GM19468 (cell line): ENCODE data around the gene C4orf50.

Experiments used
- ATAC-seq: cut with Tn5 transposase; IDR thresholded peaks from one replicate; pipeline ENCODE4 v1.9.1; 2021; ENCODE audit warnings: mild to moderate bottlenecking, moderate library complexity, moderate number of reproducible peaks; ENCODE audit not compliant: unreplicated experiment; ENCODE audit errors: extremely low read depth

Gene C4orf50

DNA sequence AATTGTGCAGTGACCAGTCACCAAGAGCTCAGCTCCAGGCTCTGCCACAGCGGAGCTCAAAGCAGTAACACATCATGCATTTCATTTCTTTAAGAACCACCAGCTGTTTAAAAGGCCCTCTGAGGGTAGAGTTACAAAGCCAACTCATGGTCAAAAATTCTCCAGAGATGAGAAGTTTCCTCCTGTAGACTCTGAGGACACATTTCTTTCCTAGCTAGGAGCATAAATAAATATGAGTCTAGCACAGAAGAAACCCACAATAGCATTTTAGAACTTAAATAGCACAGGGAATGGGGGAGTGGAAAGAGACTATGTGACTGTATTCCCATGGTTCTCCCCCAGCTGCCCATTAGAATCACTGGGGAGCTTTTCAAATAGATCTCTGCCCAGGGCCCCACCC, 118.8 kb downstream of the C4orf50 start:
- no peak for ATAC-seq

DNA sequence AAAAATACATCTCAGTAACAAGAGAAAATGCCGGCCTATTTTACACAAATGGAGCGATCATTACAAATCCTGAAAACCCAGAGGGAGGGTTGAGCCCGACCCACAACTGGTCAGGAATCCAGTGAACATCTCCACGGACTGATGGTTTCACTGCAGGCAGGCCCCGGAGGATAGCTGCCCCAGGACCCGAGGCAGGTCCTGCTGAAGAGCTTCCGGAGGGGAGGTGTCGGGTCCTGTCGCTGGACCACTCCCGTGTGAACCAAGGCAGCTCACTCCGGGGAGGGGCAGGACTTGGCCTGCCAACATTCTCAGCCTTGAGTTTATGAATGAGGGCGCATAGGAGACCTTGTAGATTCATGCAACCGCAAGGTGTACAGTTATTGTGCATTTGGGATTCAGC, 120.6 kb downstream of the C4orf50 start:
- no peak for ATAC-seq

DNA sequence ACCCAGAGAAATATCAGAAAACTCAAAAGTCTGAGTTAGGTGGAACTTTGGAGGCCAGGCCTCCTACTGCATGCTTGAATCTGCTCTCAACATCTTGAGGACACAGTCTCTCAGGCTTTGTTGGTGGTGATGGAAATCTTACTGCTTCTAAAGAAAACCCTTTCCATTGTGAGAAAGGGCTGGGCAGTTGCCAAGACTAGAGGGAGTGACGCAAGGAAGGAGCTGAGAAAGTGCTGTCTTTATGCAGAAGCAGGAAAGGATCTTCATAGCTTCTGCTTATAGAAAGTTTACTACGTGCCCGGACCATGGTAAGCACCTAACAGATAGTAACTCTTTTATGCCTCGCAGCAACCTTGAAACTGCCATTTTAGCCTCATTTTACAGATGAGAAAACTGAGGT, 122.9 kb downstream of the C4orf50 start:
- no peak for ATAC-seq

DNA sequence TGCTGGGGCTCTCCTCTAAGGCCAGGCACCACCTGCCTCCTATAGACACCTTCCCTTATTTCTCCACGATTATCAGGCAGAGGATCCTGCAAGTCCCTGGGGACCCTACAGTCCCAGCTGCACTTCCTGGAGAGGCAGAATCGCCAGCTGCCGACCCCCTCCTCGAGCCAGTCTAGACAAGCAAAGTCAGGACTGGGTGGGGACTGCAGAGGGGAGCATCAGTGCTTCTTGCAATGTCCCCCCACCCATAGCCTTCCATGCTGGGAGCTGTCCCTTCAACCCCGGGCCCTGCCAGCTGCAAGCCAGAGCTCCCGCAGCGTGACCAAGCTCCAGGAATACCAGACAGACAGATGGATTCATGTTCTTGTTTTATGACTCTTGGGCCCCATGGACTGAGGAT, 124.0 kb downstream of the C4orf50 start:
- no peak for ATAC-seq

DNA sequence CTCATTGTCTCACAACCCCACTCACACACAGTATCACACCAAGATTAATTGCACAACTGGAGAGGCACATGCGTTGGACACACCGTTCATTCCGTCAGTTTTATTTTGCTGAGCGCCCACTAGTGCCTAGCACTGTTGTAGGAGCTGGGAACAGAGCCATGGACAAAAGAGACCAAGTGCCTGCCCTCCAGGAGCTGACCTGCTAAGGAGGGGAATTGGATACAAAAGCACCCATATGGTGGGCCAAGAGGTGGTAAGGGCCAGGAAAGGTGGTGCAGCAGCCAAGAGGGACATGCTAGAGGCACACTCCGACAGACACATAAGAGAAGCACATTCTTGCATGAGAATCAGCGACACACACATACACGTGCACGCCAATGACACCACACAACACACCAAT, 124.6 kb downstream of the C4orf50 start:
- ATAC-seq, result no peak

DNA sequence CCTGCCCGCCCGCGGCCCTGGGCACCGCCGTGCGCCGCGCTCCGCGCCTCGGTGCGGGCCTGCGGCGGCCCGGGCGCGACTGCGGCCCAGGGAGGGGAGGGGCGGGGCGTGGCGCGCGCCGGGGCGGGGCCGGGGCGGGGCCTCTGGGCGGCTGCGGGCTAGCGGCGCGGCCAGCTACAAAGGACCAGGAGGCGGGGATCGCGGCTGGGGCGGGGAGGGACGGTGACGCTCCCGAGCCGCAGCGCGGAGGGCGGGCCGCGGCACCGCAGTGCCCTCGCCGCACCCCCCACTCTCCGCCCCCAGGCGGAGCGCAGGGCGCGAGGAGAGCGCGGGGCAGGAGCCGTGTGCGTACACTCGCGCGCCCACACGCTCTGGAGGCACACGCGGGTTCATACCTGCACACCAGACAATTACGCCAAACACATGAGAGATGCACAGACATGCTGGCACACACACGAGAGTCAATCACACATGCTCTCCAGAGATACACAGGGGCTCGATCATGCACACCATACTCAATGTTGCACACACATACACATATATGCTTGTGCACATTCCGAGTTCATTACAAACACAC, 125.1 kb downstream of the C4orf50 start, which contains the start of gene CRMP1:
TSS of gene CRMP1 (minus strand) at position 83 of the 577 bp plus-strand sequence. CDS start 117 bp downstream, outside the sequence.
- ATAC-seq, result no peak

DNA sequence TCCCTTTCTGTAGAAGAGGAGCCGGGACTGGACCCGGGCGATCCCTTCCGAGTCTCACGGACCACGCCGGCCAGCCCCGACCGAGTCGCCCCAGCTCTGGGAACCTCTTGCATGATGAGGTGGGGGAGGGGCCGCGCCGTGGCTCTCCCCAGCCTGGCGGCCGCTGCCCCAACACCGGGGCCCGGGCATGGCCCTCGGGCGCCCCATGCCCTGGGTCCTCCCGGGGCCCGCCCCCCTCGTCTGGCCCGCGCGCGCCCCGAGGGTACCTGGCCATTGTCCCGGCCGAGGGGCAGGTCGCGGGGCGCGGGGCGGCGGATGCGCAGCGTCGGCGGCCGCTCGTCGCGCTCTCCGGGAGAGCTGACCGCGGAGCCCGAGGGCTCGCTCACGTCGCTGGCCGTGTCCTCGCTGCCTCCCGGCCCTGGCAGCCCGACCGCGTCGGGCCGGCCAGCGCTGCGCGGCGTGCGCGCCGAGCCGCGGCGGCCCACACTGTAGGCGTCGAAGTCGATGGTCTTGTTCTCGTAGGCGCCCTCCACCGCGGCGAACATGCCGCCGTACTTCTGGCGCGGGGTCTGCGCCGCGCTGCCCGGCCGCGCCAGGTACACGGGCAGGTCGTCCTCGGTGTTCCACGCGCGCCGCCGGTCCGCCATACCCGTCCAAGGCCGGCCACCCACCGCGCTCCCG, 125.8 kb downstream of the C4orf50 start:
- no peak for ATAC-seq

DNA sequence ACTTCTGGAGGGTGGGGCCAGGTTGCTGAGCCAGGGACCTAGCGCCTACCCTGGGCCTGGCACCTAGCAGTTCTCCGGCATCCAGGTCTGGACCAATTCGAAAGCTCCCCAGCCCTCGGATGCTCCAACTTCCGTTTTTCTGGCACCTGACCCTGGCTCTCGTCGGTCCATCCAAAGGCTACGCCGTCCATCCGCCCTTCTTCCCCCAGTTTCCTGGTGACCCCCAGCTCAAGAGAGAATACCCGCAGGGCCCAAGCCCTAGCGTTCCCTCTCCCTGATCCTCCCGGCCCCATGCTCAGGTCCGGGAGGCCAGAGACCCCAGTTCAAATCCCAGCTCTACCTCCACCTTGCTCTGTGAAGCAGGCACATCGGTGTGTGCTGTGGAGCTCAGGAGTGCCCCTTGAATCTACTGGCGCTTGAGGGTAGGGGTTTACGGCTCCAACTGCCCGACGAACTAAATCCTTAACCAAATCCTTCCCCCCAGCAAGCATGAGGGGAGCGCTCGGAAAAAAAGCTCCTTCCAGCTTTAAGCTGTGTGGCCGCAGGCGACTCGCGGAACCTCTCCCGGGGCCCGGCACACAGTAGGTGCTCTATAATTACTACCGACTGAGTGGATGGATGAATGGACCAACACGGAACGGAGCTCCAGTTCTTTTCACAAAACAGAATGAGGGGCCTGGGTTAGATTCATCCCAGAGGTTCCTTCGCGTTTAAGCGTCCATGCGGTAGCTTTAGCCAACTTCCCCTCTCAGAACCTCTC, 126.5 kb downstream of the C4orf50 start:
- no peak for ATAC-seq

DNA sequence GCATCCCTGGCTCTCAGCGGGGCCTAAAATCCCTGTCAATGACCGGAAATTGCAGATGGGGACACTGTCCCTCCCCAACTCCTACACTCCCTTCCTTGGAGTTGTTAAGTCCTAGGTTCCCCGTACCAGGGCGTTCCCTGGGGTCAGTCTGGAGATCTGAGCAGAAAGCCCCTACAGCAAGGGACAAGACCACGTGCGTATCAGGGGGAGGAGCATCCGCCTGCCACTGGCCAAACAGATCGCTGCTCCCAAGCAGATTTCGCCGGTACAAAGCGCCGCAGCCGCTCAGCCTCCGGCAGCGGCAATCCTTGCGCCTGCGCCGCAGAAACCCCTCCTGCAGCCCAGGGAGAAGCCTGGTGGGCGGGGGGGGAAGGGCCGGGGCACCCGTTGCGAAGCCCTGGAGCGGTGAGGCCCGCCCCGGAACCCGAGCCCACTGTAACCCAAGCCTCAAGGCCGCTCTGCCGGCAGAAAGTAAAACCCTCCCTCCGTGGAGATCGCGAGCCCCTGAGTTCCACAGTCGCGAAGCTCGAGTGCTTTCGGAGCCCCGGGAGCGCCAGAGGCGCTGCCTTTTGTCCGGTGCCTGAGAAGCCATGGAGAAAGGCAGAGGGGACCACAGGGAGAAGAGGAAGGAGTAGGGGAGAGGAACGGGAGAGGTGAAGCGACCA, 128.0 kb downstream of the C4orf50 start:
- ATAC-seq, result no peak

DNA sequence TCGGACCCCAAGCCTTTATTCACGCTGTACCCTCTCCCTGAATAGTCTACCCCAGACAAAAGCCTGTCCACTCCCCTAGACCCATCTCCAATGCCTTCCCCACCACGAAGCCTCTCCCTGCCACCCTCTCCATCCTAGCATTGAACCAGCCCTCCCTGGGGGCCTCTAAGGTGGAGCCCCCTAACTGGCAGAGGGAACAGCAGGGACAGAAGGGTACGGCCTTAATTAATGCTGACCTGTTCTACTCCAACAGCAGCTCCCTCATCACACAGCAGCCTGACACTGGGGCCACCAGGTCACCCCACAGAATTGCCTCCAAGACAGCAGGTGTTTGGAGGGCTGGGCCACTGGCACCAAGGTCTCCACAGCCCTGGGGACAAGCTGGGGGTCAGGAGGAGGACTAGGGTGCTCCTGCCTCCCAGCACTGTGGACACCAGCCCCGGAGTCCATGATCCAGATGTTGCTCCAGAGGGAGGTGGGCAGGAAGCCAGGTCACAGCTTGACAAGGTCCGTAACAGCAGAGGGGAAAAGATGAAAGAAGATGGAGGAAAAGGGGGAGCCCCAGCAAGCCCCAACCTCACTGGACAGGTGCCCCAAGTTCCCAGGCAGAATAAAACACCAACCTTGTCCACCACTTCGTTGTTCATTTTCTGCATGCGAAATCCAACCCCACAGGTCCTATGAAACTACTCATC, 129.1 kb downstream of the C4orf50 start:
- no peak for ATAC-seq

DNA sequence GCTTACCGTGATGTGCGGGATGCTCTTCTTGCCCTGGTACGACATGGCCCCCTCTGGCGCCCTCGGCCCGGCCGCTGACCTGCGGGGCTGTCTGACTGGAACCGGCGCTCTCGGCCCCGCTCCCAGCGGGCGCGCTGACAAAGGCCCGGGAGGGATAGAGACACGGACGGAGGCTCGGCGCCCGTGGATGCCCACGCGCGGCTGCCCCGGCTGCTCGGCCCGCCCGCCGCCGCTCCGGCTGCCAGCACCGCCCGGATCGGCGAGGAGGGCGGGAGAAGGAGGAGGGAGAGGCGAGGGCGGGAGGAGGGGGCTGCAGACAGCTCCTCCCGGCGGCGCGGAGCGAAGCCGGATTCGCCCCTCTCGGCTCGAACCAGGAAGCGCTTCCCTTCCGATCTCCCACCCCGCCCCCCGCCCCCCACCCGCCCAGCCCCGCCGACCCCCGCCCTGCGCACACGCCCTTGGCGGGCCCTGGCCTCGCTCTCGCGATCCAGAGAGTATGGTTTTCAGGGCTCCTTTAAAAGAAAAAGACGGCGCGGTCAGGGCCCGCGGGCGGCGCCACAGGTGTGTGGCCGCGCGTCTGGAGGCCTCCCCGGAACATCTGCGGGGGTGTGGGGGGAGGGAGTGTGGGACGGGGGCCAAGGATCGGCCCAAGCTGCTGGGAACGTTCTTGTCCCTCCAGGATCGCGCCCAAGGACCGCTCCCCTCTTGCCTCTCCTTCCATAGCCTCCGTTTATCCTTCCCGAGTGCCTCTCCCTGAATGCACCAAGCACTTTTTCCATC, 129.8 kb downstream of the C4orf50 start:
- ATAC-seq, result no peak

DNA sequence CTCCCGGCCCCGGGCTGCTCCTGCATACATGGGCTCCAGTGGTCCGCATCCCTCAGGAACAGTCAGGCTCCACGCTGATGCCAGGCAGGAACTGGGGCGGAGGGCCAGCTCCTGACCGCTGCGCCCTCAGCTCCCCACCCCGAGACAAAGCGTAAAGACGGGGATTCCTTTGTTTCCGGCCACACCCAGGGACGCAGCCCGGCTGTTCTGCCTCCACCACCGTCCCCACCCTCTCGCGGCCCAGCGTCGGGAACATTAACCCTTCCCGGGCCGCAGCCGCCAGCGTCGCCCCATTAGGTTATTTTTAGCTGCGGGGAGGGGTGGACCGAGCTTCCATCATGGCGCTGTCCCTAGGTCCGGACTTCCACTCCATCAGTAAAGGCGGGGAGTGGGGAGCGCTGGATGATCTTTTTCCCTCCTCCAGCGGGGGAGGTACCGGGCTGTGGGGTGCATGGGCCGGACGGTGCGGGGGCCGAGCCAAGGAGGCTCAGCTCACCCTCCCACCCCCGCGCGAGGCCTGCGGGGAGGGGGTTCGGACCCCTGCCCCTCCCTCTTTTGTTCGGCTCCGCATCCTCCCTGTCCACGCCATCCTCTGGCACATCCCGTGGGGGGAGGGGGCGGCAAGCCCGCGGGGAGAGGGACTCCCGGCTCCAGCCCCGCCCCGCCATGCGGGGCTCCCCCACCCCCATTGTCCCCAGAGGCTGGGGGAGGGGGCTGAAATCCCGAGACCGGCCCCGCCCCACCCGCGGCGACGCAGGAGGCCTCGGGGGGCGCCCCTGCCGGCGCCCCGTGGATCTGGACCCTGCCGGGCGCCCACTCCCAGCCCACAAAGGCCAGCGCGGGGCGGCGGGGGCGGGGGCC, 130.6 kb downstream of the C4orf50 start:
- ATAC-seq, result no peak

DNA sequence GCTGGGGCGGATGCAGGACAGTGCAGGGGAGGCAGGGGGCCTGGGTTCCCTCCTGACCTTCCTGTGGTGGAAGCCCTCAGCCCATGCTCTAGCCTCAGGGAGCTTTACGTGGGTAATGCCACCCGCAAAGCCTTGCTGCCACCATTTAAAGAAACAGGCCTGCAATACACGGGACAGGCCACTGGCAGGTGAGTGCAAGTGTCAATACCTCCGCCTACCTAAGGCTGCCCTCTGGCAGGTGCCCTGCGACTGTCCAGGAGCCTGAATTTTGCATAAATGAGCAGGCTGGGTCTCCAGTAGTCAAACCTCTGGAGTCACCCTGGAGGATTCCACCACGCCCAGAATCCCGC, 131.2 kb downstream of the C4orf50 start:
- ATAC-seq, result no peak

DNA sequence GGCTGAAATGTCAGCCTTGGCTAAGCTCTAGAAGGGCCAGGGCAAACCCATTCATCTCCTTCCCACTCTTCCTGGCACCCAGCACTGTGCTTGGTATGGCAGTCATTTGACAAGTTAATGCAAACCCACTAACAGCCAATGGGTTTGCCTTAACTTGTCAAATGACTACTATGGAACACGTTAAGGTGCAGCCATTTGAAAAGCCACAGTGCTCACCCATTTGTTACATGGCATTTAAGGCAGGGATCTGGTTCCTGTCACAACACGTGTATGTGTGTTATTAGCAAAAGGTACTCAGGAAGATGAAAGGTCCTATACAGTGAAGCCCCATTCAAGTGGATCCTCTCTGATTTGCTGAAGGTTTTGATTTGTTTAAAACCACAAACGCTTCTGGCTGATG, 132.5 kb downstream of the C4orf50 start:
- ATAC-seq, result no peak

DNA sequence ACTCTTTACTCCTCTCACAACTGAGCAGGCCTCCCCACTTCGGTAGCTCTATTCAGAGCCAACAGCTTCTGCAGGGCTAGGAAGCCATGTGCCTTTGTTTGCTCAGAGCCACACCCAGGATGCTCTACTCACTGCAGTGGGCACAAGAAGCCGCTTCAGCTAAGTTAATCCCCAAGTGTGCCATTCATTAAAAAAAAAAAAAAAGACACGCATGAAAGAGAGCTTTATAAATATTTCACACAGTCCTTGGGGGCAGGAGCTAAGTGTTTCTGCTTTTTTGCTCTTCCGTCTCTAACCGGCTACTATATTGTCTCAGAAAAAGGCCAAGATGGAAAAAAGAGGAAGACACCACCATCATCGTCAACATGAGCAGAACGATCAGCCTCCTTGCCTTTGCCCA, 133.4 kb downstream of the C4orf50 start:
- ATAC-seq, result no peak

DNA sequence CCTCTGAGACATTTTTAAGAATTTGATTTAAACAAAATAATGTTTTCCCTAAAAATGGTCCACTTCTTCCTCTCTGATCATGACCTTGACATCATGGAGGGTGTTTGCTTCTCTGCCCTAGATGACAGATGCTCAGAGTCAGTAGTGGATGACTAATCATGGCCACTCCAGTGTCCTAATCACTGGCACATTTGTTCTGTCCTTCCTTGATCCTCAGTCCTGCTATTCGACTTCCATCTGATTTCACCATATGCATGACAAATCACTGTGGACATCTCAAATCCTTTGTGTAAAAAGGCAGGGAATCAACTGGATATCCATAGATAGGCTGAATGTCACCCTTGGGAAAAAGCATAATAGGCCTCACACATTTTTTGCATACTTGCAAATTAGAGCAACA, 134.3 kb downstream of the C4orf50 start:
- no peak for ATAC-seq

DNA sequence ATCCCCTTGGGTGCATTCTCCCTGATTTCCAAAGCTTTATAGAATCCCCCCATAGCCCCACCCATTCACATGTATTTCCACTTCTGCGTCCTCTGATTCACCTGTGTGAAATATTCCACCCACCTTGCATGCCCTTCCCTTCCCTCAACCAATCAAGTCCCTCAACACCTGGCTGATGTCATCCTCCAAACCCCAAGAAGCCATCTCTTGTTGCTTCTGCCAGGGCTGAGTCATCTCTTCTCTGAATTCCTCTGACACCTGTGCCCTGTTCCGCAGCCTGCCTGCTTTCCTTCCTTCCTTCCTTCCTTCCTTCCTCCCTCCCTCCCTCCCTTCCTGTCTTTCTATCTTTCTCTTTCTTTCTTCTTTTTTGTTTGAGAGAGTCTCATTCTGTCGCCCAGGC, 135.3 kb downstream of the C4orf50 start:
- no peak for ATAC-seq

DNA sequence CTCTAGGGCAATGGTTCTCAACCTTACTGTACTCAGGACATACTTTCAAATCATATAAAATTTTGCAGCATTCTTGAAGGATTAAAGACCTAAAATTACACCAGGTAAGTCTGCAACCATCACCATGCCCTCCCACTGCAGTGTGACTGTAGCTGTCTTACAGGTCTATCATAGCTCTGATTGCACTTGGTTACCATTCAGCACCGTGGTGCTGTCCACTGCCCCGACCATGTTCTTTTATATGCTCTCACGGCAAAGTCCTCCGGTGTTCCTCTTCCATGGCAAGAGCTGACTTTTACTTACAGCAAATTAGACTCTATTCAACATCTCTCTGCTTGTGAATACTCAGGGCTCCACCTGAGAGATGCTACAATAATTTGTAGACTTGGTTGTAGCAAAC, 136.9 kb downstream of the C4orf50 start:
- no peak for ATAC-seq

DNA sequence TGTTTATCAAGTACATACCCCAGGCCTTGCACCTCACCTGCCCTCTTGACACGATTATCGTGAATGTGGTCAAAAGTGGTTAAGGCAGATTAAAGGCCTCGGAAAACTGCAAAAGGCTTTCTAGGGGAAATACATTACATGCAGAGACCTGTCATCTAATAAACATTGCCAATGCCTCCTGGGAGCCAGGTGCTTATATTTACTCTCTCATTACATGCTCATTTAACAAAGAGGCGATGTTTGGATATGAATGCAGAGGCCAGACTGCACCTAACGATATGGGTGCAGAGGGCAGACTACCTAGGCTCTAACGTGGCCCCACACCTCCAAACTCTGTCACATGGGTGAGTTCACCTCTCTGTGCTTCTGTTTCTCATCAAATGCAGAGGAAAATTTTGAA, 139.9 kb downstream of the C4orf50 start:
- ATAC-seq, result no peak
